ENCODE results near the gene PLCH1. TPM values are rescaled to one million over a fixed set of nuclear protein-coding genes. Genes with fewer than 3 reads are reported as not detected.

PLCH1 gene
- total and polyA plus RNA-seq, 10 of the 15 experiments (the other 5 are each of a cell fraction or from before 2014, with no cell fraction given), result 0.03 to 0.22 (median 0.04) TPM; not detected in 5

- no TSS peak for BruUV-seq (replicated peaks)
- Histone ChIP-seq H4K20me1 (ENCODE audit: control insufficient read depth, insufficient read depth) (no peaks in the 10 kb centered on the region), H3K9me3 (replicated peaks; ENCODE audit: control insufficient read depth, insufficient read depth, low read length) (no peaks in the 10 kb centered on the region), H3K27me3 (replicated peaks in 1 of 2; ENCODE audit: control insufficient read depth in 2 of 2, insufficient read depth in 2 of 2, low read length in 1 of 2) (no peaks in the 10 kb centered on the region), H2AFZ (ENCODE audit: control insufficient read depth, low read depth, low read length) (no peak overlapping the region), H3K4me3 (no peak overlapping the region), H3K27ac (ENCODE audit: control insufficient read depth, insufficient read depth) (no peak overlapping the region), H3K79me2 (ENCODE audit: control insufficient read depth, insufficient read depth, low read length) (no peaks in the 10 kb centered on the region), H3K4me2 (ENCODE audit: control insufficient read depth, insufficient read depth) (no peak overlapping the region), H3K9ac (ENCODE audit: control insufficient read depth, insufficient read depth, low read length) (no peak overlapping the region), H3K36me3 (ENCODE audit: control insufficient read depth in 2 of 2, insufficient read depth in 2 of 2, low read length in 1 of 2) (no peaks in the 10 kb centered on the region), H3K4me1 (ENCODE audit: control insufficient read depth, insufficient read depth, low read length) (peaks cover 7% of the 10 kb centered on the region)
- WGBS (ENCODE audit: insufficient coverage, insufficient replicate concordance, low lambda C conversion rate, missing lambda C conversion rate), result 93% methylated on average over 1 of the region's 1 CpG
- ATAC-seq, result no peak
- ChIA-PET POLR2A (no interaction called here), RAD21 (ENCODE audit: unreplicated experiment) (no interaction called here), CTCF (no interaction called here), SMC1A (ENCODE audit: uncharacterized antibody, unreplicated experiment) (no interaction called here)
- TF ChIP-seq NR2F1 (conservative IDR thresholded peaks at IDR 0.05), result no peak
- TF ChIP-seq CHD4 (IDR thresholded peaks at IDR 0.05), result no peak
- TF ChIP-seq MEF2B (IDR thresholded peaks at IDR 0.05; ENCODE audit: partially characterized antibody, poor library complexity, severe bottlenecking), result no peak
- no peak for TF ChIP-seq SPI1 (IDR thresholded peaks at IDR 0.05; ENCODE audit: borderline replicate concordance, insufficient read depth, low read depth, low read length)
- no peak for TF ChIP-seq ATF3 (IDR thresholded peaks at IDR 0.05; ENCODE audit: borderline replicate concordance, extremely low read depth, low read depth, low read length)
- TF ChIP-seq GATAD2B (conservative IDR thresholded peaks at IDR 0.05; ENCODE audit: low read depth), result no peak
- TF ChIP-seq HDAC6 (IDR thresholded peaks at IDR 0.05; ENCODE audit: unreplicated experiment), result no peak
- FAIRE-seq, result no peak
- intact Hi-C loops (cut with micrococcal nuclease; ENCODE audit: unreplicated experiment), result no loop called here
- in situ Hi-C loops (cut with MboI), result no loop called here
- DNase-seq (ENCODE audit: low read depth, low spot score), result no peak
Observed at GRCh38 chr3:155492841-155493240, 252.0 kb downstream of the PLCH1 start.

DNA sequence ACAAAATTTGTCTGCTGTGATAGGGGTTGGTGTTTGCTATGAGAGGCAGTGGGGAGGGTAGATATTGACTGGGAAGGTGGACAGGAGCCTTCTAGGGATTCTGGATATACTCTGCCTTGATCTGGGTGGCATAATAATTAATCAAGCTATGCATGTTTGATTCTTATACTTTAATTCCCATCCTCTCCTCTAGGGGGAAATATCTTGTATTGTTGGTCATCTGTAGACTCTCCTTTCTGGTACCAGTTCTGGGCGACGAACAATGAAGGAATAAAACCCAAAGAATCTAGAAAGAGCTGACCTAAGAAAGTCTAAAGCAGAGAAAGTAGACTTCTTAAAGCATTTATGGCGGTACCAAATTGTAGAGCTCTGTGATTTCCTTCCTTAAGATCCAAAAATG, 253.2 kb downstream of the PLCH1 start:
- no TSS peak for BruUV-seq (replicated peaks)
- no peak for FAIRE-seq
- SMC1A ChIA-PET (ENCODE audit: uncharacterized antibody, unreplicated experiment), result interaction anchor here (0.6 to 0.7 kb wide), 2 partner anchors 60 to 909 kb away, joined by 3 to 4 read pairs; no protein-coding TSS in a partner anchor
- TF ChIP-seq HDGF (IDR thresholded peaks at IDR 0.05) (no peak), ZNF274 (IDR thresholded peaks at IDR 0.05; ENCODE audit: insufficient read depth, insufficient read length) (no peak), YBX1 (IDR thresholded peaks at IDR 0.05) (no peak), GATAD2B (conservative IDR thresholded peaks at IDR 0.05; ENCODE audit: low read depth) (no peak), MEF2B (IDR thresholded peaks at IDR 0.05; ENCODE audit: partially characterized antibody, poor library complexity, severe bottlenecking) (no peak), CHD4 (IDR thresholded peaks at IDR 0.05) (no peak), ZNF24 (IDR thresholded peaks at IDR 0.05) (no peak), FOXK2 (IDR thresholded peaks at IDR 0.05) (no peak), RAD21 (IDR thresholded peaks at IDR 0.05; ENCODE audit: insufficient read depth, low read depth, low read length) (no peak), NBN (IDR thresholded peaks at IDR 0.05) (no peak), SUZ12 (IDR thresholded peaks at IDR 0.05; ENCODE audit: unreplicated experiment) (no peak), IRF4 (IDR thresholded peaks at IDR 0.05; ENCODE audit: low read depth, low read length) (no peak), SMARCA5 (IDR thresholded peaks at IDR 0.05) (no peak), ATF3 (IDR thresholded peaks at IDR 0.05; ENCODE audit: borderline replicate concordance, extremely low read depth, low read depth, low read length) (no peak)
- TF ChIP-seq, protein P1, sequence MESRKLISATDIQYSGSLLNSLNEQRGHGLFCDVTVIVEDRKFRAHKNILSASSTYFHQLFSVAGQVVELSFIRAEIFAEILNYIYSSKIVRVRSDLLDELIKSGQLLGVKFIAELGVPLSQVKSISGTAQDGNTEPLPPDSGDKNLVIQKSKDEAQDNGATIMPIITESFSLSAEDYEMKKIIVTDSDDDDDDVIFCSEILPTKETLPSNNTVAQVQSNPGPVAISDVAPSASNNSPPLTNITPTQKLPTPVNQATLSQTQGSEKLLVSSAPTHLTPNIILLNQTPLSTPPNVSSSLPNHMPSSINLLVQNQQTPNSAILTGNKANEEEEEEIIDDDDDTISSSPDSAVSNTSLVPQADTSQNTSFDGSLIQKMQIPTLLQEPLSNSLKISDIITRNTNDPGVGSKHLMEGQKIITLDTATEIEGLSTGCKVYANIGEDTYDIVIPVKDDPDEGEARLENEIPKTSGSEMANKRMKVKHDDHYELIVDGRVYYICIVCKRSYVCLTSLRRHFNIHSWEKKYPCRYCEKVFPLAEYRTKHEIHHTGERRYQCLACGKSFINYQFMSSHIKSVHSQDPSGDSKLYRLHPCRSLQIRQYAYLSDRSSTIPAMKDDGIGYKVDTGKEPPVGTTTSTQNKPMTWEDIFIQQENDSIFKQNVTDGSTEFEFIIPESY (IDR thresholded peaks at IDR 0.05), result no peak

More for the DNA sequence above, 253.2 kb downstream of the PLCH1 start:
- Histone ChIP-seq H3K36me3 (ENCODE audit: control insufficient read depth in 2 of 2, insufficient read depth in 2 of 2, low read length in 1 of 2) (no peaks in the 10 kb centered on the region), H3K4me3 (no peak overlapping the region), H4K20me1 (ENCODE audit: control insufficient read depth, insufficient read depth) (no peaks in the 10 kb centered on the region), H3K9ac (ENCODE audit: control insufficient read depth, insufficient read depth, low read length) (no peak overlapping the region), H2AFZ (ENCODE audit: control insufficient read depth, low read depth, low read length) (no peak overlapping the region), H3K27me3 (replicated peaks in 1 of 2; ENCODE audit: control insufficient read depth in 2 of 2, insufficient read depth in 2 of 2, low read length in 1 of 2) (no peaks in the 10 kb centered on the region), H3K4me2 (ENCODE audit: control insufficient read depth, insufficient read depth) (no peak overlapping the region), H3K9me3 (replicated peaks; ENCODE audit: control insufficient read depth, insufficient read depth, low read length) (no peaks in the 10 kb centered on the region), H3K79me2 (ENCODE audit: control insufficient read depth, insufficient read depth, low read length) (no peaks in the 10 kb centered on the region), H3K4me1 (ENCODE audit: control insufficient read depth, insufficient read depth, low read length) (peaks cover 7% of the 10 kb centered on the region), H3K27ac (ENCODE audit: control insufficient read depth, insufficient read depth) (no peak overlapping the region)
- ChIA-PET CTCF (interaction anchor here (0.6 kb wide), 1 partner anchor 90 kb away, joined by 3 read pairs; no protein-coding TSS in a partner anchor), POLR2A (no interaction called here), RAD21 (ENCODE audit: unreplicated experiment) (no interaction called here)
- in situ Hi-C loops (cut with MboI) (no loop called here), intact Hi-C loops (cut with micrococcal nuclease; ENCODE audit: unreplicated experiment) (no loop called here)
- DNase-seq (ENCODE audit: low read depth, low spot score) (no peak), ATAC-seq (no peak)
- 54% methylated on average over 3 of the region's 3 CpGs for WGBS (ENCODE audit: insufficient coverage, insufficient replicate concordance, low lambda C conversion rate, missing lambda C conversion rate)
